NCI-H69 (cell line): ENCODE data around the gene DCTN2.
"Not testable (repeated sequence)": the region's sequence is repeated elsewhere in the genome, so short reads cannot be mapped to it uniquely, and the experiment has no call there.

Experiments used
- DNase-seq: peaks from one replicate; lab custom pipeline; 2025; lab: John Stamatoyannopoulos, UW

Gene DCTN2

DNA sequence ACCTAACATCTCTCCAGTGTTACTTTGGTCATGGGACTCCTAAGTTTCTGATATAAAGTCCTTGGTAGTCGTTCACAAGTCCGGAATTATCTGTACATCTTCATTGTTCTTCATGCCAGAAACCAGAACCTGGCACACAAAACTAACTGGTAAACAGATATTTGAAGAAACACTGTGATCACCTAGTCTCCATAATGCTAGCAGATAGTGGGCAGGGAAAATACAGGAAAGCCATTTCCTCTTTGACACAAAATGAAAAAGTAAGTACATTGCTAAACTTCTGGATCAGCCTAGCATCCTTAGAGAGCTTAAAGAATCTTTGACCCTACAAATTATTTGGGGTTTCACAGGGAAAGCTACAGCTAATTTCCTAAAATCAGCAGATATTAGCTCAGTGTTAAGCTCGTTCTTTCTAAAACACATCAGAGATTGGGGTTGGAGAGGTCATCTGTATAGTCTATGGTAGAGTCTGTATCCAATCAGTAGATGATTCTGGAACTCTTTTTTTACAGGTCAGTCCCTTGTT, 31.5 kb downstream of the DCTN2 start:
- no peak for DNase-seq

DNA sequence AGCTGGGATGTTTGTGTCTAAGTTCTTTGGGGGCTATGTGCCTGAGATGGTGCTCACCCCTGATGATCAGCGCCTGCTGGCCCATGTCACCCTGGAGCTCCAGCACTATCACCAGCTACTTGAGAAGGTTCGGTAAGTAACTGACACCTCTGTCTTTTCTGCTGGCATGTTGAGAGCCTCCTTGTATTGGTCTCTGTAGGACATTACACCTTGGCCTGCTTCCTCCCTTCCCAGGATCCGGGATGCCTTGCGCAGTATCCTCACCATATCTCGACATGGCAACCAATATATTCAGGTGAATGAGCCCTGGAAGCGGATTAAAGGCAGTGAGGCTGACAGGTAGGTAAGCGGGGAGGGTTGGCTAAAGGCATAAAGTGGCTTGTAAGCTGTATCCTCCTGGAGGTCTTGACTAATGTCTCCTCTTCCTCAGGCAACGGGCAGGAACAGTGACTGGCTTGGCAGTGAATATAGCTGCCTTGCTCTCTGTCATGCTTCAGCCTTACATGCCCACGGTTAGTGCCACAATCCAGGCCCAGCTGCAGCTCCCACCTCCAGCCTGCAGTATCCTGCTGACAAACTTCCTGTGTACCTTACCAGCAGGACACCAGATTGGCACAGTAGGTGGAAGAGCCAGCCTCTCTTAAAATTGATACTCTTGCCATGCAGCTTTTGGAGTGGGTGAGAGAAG, 32.1 kb downstream of the DCTN2 start:
- peak; percentile 85 for DNase-seq

DNA sequence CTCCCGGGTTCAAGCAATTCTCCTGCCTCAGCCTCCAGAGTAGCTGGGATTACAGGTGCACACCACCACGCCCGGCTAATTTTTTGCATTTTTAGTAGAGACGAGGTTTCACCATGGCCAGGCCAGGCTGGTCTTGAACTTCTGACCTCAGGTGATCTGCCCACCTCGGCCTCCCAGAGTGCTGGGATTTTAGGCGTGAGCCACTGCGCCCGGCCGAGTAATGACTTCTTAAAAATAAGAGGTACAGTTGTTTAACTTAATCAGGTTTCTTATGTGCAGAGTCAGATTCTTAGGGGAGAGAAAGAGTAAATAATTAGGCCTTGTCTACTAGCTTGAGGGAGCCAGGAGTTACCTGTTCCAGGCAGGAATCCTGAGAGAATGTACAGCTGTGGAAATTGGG, 32.7 kb downstream of the DCTN2 start:
- DNase-seq, result not testable (repeated sequence)

DNA sequence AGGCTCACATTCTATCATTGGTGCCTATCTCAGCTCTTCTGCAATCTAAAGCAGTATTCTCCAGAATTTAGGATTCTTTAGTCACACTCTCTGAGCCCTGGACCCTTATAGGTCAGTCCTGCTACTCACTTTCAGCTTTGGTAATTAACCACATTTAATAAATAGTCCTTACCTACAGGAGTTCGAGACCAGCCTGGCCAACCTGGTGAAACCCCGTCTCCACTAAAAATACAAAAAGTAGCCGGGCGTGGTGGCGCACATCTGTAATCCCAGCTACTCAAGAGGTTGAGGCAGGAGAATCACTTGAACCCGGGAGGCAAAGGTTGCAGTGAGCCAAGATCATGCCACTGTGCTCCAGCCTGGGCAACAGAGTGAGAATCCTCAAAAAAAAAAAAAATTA, 33.3 kb downstream of the DCTN2 start:
- not testable (repeated sequence) for DNase-seq

DNA sequence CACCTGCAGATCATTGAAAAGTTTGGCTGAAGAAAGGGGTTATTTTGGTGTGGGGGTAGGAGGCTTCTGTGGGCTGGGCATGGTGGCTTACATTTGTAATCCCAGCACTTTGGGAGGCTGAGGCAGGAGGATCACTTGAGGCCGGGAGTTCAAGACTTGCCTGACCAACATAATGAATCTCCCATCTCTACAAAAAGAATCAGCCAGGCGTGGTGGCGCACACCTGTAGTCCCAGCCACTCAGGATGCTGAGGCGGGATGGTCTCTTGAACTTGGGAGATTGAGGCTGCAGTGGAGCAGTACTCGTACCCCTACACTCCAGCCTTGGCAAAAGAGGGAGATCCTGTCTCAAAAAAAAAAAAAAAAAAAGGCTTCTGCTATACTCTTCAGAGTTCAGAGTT, 33.7 kb downstream of the DCTN2 start:
- DNase-seq, result no peak

DNA sequence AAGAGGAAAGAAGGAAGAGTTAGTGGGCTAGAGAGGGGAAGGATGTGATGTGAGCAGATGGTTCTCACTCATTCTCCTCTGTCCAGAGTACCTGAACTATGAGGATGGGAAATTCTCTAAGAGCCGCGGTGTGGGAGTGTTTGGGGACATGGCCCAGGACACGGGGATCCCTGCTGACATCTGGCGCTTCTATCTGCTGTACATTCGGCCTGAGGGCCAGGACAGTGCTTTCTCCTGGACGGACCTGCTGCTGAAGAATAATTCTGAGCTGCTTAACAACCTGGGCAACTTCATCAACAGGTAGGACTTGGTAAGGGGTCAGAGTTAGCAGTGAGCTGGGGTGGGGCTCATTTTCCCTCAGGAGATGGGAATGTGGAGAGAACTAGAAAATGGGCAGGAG, 34.3 kb downstream of the DCTN2 start:
- DNase-seq, result no peak

DNA sequence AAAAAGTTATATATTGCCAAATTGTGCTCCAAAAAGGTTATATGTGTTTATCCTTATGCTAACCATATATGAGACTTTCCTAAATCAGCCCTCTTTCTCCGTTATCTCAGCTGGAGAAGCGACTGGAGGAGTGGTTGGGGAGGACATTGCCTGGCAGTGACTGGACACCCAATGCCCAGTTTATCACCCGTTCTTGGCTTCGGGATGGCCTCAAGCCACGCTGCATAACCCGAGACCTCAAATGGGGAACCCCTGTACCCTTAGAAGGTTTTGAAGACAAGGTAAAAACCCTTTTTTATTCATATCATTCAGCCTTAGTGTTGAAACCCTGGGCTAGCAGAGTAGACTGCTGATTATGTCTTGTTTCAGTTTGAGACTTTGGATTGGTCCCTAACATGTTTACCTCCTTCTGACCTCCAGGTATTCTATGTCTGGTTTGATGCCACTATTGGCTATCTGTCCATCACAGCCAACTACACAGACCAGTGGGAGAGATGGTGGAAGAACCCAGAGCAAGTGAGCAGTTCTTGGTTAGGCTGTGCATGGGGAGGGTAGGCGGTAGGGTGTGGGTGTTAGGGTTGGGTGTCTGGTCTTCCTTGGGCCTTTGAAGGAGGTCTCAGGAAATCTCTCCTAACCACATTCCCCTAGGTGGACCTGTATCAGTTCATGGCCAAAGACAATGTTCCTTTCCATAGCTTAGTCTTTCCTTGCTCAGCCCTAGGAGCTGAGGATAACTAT, 35.2 kb downstream of the DCTN2 start:
- DNase-seq, result no peak

DNA sequence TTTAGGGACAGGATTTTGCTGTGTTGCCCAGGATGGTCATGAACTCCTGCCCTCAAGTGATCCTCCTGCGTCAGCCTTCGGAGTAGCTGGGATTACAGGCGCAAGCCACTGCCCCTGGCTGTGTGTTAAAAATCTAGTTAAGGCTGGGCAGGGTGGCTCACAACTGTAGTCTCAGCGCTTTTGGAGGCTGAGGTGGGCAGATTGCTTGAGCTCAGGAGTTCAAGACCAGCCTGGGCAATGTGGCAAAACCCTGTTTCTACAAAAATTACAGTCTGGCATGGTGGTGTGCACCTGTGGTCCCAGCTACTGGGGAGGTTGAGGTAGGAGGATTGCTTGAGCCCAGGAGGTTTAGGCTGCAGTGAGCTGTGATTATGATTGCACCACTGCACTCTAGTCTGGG, 35.8 kb downstream of the DCTN2 start:
- DNase-seq, result no peak

DNA sequence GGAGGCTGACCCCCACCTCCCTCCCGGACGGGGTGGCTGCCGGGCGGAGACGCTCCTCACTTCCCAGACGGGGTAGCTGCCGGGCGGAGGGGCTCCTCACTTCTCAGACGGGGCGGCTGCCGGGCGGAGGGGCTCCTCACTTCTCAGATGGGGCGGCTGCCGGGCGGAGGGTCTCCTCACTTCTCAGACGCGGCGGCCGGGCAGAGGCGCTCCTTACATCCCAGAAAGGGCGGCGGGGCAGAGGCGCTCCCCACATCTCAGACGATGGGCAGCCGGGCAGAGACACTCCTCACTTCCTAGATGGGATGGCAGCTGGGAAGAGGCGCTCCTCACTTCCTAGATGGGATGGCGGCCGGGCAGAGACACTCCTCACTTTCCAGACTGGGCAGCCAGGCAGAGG, 39.2 kb downstream of the DCTN2 start:
- not testable (repeated sequence) for DNase-seq

DNA sequence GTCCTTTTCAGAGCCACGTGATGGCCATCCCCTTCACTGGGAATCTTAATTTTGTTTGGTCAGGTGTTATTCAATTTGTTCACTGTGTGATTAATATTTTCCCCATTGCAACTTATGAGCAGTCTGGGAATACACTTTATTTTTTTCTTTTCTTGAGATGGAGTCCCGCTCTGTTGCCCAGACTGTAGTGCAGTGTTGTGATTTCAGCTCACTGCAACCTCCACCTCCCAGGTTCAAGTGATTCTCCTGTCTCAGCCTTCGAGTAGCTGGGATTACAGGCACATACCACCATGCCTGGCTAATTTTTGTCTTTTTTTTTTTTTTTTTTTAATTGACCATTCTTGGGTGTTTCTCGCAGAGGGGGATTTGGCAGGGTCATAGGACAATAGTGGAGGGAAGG, 40.5 kb downstream of the DCTN2 start:
- not testable (repeated sequence) for DNase-seq

DNA sequence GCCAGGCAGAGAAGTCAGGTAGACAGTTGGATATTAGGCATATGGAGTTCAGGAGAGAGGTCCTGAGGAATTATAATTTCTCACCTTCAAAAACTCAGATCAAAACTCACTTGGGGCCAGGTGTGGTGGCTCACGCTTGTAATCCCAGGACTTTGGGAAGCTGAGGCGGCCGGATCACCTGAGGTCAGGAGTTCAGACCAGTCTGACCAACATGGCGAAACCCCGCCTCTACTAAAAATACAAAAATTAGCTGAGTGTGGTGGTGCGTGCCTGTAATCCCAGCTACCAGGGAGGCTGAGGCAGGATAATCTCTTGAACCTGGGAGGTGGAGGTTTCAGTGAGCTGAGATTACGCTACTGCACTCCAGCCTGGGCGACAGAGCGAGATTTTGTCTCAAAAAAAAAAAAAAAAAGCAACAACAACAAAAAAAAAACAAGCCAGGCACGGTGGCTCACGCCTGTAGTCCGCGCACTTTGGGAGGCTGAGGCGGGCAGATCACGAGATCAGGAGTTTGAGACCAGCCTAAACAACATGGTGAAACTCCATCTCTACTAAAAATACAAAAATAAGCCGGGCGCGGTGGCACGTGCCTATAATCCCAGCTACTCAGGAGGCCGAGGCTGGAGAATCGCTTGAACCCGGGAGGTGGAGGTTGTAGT, 44.6 kb downstream of the DCTN2 start:
- not testable (repeated sequence) for DNase-seq

DNA sequence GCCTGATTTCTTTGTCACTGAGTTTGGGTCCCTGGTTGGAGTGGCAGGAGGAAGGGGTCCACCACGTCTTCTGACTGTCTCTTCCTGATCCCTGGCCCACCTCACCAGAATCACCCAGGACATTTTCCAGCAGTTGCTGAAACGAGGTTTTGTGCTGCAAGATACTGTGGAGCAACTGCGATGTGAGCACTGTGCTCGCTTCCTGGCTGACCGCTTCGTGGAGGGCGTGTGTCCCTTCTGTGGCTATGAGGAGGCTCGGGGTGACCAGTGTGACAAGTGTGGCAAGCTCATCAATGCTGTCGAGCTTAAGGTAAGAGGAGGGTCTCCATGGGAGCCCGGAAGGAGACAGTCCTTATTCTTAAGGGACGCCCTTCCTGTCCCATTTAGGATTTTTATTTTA, 46.8 kb downstream of the DCTN2 start:
- DNase-seq, result no peak

DNA sequence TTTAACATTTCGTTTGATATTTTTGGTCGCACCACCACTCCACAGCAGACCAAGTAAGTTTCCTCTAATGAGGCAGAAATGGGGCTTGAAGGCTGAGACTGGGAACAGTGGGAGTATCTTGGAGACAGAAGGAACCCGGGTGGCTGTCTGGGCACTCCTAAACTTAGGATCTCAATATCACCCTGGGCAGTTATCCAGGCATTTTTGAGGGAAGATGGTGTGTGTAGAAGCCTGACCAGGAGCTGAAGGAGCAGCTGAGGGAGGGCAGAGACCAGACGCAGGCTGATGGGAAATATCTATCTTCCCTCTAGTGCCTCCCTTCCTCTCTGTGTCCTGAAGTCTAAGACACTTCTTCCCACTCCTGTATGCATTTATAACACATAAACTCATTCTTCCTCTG, 48.4 kb downstream of the DCTN2 start:
- DNase-seq, result no peak

DNA sequence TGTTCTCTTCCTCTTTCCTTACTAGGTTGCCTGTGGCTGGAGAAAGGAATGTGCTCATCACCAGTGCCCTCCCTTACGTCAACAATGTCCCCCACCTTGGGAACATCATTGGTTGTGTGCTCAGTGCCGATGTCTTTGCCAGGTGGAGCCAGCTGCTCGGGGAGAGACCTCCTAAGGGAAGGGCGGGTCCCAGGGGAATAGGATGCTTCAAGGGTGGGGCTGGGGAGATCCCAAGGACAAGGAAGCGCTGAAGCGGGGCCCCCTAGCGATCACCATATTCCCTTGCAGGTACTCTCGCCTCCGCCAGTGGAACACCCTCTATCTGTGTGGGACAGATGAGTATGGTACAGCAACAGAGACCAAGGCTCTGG, 48.9 kb downstream of the DCTN2 start:
- no peak for DNase-seq

DNA sequence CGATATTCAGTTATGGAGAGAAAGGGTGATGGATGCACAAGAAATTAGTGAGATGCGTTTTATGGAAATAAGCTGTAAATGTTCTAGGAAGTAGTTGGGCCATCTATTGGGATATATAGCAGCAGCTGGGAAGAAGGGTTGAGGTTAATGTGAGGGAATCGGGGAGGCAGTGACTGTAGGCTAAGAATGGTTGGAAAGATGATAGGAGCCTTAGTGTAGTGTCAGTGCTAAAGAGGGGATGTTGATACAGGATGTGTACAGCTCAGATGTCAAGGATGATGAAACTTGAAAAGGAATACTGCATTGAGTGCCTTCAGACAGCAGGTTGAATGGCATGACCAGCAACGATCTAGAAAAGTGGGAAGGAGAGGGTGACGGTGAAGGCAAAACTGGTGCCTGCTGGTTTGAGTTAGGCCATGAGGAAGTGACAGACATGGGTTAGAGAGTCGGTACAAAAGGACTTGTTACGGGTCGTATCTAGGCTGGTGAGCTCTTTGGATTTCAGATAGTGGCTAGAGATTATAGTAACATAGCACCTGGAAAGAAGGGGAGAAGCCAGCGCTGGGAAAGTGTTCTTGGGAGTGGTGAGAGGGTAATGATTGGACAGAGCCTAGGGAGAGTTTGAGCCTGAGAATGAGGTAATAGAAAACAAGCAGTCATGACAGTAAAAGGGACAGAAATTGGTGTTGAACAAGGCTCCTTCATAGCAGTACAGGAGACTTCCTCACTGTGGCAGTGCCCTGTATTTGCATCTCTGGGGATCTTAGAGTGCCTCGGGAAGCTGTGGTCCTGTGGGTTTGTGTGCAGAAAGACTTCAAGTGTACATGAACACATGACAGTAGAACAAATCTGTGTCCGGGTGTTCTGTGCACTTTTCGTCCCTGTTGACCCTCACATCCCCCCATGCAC, 49.5 kb downstream of the DCTN2 start:
- DNase-seq, result no peak

DNA sequence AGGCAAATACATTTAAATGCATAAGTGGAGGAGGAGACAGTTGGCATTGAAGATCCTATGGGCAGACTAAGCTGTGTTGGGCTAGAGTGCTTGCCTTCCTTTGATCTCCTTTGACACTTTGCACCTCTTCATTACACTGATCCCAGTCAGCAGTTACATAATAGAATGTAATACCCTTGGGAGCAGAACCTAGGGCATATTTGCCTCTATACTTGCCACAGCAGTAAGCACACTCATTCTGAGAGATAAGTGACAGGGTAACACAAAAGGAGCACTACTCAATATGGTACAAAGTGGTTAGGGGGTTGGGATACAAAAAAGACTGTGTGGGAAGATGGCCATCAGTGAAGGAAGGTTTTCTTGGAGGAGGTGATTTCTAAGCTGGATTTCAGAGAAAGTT, 50.2 kb downstream of the DCTN2 start:
- DNase-seq, result no peak

DNA sequence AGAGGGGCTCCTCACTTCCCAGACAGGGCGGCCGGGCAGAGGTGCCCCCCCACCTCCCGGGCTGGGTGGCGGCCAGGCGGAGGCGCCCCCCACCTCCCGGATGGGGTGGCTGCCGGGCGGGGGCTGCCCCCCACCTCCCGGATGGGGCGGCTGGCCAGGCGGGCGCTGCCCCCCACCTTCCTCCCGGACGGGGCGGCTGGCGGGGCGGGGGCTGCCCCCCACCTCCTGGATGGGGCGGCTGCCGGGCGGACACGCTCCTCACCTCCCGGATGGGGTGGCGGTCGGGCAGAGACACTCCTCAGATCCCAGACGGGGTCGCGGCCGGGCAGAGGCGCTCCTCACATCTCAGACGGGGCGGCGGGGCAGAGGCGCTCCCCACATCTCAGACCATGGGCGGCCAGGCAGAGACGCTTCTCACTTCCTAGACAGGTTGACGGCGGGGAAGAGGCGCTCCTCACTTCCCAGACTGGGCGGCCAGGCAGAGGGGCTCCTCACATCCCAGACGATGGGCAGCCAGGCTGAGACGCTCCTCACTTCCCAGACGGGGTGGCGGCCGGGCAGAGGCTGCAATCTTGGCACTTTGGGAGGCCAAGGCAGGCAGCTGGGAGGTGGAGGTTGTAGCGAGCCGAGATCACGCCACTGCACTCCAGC, 51.8 kb downstream of the DCTN2 start:
- DNase-seq, result not testable (repeated sequence)

DNA sequence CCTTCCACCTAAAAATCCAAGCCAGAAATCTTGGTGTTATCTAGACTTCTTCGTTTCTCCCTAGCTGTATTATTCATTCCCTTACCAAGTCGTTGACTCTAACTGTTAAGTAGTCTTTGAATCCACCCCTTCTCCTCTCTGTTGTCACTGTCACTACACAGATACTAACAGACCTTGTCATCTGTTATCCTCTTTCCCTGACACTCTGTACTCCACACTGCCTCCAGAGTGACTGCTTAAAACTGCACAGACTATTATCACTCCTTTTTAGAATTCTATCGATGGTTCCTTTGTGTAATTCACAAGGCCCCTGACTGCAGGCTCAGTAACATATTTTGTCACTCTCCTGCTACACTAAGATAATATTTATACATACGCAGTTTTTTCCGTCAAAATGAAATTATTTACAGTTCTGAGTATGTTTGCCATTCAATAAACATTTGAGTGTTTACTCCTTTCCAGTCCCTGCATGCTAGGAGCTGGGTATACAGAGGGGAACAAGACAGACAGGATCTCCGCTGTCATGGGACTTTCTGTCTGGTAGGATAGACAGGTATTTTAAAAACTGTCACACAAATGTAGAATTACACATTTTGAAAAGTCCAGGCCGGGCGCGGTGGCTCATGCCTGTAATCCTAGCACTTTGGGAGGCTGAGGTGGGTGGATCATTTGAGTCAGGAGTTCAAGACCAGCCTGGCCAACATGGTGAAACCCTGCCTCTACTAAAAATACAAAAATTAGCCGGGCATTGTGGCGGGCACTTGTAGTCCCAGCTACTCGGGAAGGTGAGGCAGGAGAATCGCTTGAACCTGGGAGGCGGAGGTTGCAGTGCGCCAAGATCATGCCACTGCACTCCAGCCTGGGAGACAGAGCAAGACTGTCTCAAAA, 55.4 kb downstream of the DCTN2 start:
- DNase-seq, result no peak

DNA sequence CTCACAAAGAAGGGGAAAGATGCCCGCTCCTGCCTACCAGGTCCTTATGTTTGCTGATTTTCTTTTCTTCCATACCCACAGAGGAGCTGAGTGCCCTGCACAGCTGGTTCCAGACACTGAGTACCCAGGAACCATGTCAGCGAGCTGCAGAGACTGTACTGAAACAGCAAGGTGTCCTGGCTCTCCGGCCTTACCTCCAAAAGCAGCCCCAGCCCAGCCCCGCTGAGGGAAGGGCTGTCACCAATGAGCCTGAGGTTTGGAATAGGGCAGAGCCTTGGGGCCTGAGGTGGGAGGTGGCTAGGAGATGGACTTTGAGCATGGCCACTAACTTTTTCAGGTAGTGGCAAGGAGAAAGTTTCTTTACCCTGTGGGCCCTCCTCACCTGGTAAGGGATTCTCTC, 56.9 kb downstream of the DCTN2 start:
- DNase-seq, result no peak

DNA sequence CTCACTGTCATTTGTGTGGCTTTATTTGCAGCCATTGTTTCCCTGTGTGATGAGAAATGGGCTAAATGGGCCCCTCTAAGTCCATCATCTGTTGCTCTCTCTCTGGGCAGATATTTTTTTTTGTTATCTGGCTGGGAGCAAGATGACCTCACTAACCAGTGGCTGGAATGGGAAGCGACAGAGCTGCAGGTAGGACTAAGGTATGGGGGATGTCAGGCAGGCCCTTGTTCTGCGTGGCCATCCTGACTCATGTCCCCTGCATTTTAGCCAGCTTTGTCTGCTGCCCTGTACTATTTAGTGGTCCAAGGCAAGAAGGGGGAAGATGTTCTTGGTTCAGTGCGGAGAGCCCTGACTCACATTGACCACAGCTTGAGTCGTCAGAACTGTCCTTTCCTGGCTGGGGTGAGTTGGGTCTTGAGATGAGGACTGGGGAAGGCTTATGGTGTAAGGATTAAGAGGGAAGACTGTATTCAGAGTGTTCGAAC, 57.8 kb downstream of the DCTN2 start:
- DNase-seq, result no peak
